ENCODE results near the gene USP4.

USP4 gene

DNA sequence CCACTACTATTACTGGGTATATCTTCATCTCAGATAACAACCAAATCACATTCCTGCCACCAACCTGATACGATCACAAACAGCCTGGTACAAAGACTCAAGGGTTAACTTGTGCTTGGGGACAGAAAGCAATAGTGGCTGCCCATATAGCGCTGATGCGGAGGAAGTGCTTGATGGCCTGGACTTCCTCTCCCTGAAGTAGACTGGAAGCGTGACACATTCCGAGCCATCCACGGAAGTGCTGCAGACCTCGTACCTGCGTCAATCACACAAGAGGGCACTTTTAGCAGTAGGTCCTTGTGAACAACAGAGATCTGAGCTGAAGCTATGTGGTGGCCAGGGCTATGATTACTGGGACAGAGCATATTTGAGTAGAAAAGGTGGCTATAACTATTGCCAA is 45.5 kb downstream of the USP4 start:
- DNase-seq, result no peak

DNA sequence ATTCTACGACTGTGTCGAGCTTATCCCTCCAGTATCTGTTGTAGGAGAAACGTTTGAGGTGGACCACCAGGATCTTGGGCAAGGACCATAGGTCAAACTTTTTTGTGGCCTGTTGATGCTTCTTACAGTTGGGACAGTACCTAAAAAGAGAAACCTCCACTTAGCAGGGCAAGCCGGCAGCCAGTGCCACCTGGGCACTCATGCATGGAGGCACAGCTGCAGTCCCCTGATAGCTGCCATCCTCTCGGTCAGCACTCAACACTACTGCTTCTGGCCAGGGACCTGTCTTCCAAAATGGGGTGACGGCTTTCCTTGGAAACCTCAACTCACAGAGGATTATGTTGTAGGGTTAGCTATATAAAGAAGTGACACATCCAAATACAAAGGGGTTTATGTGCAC is 55.9 kb downstream of the USP4 start:
- no peak for DNase-seq

DNA sequence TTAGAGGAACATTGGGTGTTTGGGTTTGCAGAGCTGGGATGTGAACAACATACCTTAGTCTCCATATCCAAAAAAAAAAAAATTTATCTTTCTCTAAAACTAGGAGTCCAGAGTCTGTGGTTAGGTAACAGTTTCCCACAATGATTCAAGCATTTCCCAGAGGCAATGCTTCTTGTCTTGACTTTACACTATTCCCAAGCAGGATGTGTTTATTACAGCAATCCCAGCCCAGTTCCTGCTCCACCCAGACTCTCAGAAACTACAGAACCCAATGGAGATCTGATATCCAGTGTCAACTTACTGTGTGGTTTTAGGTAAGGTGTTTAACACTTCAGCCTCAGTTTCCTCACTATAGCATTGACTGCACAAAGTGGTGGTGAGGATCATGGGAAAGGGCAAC is 60.5 kb downstream of the USP4 start:
- DNase-seq, result no peak

DNA sequence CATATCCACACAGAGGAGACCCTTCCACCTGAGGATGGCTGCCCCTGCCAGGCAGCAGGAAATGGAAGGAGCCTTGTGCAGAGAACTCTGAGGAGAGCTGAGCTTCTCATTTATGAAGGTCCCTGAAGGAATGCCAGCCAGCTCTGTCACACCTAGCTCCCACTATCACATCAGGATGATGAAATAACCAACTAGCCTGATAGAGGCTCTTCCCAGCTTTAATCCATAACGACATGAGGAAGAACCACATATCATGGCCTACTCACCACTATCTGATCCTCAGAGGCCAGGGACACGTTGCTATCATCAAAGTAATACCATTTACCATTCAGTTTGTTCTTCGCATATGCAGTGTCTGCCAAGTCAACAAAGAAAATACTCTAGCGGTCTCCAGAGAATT is 61.3 kb downstream of the USP4 start:
- no peak for DNase-seq

DNA sequence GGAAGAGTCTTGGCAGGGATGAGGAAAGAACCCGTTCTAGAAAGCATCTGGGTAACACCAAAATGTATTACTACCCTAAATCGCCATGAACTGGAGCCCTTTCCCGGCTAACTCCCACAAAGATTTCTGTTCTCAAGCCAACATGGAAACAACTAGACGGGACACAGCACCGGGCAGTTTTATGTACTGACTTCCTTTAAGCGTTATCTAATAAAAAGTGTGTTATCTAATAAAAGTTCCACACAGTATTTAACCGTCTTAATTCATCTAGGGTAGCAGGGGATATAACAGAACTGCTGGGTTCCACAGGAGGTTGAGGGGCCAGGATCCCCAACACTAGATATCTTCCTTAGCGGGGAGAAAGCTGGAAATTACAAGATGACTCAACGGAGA is 62.5 kb downstream of the USP4 start:
- DNase-seq, result no peak

DNA sequence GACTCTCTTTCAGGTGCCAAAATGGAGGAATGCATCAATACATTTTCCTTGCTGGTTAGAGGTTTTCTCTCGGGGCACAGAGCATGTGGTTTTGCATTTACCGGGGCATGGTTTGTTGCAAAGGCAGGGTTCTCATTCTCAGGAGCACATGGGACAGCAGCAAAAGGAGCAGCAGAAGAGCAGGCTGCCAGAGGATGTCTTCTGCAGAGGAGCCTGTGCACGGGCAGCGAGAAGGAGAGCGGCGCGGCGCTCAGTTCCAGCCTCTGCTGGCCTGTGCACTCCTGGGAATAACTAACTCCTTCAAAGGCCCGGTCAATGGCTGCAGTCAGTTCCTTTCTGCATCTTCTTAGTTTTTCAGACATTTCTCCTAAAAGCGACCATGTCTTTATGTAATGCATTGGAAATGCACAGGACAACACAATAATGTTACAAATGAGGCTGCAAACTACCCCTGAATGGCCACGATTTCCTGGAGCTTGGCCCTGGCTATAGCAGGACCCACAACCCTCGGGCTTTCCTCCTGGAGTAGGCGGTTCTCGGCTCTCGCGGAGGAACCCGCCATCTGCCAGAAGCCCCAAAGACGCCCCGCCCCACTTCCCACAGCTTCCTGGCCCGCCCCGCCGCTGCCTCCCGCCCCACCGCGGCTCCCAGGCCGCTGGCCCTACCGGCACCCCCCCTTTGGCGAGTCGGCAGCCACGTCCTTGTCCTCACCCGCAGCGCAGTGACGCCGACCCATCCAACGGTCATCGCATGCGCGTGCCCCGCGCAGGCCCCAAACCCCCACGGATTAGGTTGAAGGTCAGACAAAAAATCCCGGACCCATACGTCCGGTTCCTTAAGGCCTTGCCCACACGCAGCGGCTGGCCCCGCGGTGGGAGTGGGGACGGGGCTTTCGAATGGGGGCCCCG is 63.1 kb downstream of the USP4 start, which contains the start of gene C3orf62:
TSS of gene C3orf62 (minus strand) at position 758 of the 908 bp plus-strand sequence. CDS start at position 398, 360 bp downstream.
- peak; percentile 95 for DNase-seq

DNA sequence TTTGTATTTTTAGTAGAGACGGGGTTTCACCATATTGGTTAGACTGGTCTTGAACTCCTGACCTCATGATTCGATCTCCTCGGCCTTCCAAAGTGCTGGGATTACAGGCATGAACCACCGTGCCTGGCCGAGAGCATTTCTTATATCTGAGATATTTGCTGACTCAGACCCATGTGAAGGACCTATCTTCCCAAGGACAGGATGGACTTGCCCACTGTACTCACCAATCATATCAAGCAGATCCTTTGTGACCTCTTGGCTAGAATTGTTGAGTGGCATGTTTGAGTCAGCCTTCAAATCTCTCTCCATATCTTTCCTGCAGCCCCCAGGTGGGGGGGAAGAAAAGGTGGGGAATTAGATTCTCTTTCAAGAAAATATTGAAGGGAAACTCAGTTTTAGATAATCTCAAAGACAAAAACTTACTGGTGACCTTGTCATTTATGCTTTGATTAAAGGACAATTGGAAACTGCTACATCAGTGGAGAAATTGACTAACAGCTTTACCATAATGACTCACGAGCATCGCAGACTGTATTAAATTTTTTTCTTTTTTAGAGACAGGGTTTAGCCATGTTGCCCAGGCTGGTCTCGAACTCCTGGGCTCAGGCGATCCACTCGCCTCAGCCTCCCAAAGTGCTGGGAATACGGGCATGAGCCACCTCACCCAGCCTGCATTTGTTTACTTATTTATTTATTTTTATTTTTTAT is 65.9 kb downstream of the USP4 start:
- no peak for DNase-seq

DNA sequence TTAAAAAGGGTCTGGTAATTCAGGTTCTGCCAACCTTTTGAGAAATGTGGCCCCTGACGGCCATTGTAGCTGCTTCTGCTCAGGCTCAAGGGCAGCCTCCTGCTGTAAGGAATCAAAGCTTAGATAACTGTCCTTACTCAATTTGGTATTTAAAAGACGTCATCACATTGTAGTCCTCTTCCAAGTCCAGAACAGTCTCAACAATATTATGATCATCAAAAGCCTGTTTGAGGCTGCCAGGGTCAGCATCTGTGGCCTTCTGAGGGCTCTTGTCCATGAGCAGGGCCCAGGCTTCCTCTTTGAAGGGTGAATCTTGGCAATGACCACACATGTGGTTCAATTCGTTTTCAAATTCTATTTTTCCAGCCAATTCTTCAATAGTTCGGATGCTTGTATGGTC is 68.8 kb downstream of the USP4 start:
- no peak for DNase-seq

DNA sequence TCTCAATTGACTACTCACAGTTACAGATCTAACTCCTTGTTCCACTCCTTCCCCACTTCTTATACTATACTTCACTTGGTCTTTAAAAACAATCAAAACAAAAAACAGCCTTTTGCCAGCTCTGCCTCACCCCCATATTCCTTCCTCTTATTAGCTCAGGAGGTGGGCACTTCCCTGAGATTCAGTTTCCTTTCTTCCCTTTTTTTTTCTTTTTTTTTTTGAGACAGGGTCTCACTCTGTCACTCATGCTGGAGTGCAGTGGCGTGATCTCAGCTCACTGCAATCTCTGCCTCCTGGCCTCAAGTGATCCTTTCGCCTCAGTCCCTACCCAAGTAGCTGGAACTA is 69.7 kb downstream of the USP4 start:
- DNase-seq, result no peak

DNA sequence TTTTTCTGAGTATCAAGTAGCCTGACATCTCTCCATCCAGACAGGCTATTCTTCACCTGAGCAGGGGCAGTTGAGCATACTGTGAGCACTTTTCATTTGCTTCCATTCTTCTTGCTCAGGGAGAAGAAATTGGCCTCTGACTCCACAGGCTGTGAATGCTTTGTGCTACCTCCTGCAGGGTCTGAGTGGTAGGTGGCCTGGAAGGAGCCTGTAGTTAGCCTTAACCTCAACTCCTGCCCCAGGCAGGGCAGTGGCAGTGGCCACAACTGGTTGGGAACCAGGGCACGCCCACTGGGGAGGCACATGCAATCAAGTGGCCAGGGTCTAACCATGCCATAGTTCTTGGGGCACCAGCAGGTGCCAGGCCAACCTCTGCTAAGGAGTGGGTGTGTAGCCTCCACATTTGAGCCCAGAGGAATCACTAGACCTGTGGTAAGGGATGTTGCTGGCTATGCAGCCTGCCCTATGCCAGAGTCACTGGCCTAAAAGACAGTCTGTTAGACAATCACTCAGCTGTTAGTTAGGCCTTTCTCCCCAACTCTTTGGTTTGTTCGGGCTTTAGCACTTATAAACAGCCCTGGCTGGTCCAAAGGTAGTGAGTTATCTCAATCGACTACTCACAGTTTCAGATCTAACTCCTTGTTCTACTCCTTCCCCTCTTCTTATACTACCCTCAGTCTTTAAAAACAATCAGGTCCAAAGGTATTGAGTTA is 70.3 kb downstream of the USP4 start:
- no peak for DNase-seq

DNA sequence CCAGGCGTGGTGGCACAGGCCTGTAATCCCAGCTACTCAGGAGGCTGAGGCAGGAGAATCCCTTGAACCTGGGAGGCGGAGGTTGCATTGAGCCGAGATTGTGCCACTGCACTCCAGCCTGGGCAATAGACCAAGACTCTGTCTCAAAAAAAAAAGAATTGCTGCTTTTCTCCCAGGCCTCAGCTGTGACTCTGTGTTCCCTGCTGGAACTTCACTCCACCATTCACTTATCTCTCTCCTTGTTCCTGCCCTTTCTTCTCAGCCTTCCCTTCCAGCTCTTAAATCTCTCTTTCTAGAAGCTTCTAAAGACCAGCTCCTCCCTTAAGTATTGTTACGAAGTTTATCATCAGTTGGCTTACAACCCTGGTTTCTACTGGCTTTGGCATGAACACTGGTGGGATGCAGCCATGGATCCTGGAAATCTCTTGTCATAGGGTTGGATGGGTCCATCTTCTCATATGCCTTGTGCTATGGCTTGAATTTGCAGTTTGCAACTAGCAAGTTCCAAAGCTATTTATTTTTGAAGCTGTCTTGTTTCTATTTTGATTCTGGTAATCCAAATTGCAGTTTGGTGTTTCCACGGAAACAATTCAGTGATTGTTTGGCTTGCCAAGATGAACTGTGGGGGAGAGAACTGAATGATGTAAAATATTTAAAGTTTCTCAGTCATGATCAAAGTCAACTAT is 73.3 kb downstream of the USP4 start:
- DNase-seq, result no peak

DNA sequence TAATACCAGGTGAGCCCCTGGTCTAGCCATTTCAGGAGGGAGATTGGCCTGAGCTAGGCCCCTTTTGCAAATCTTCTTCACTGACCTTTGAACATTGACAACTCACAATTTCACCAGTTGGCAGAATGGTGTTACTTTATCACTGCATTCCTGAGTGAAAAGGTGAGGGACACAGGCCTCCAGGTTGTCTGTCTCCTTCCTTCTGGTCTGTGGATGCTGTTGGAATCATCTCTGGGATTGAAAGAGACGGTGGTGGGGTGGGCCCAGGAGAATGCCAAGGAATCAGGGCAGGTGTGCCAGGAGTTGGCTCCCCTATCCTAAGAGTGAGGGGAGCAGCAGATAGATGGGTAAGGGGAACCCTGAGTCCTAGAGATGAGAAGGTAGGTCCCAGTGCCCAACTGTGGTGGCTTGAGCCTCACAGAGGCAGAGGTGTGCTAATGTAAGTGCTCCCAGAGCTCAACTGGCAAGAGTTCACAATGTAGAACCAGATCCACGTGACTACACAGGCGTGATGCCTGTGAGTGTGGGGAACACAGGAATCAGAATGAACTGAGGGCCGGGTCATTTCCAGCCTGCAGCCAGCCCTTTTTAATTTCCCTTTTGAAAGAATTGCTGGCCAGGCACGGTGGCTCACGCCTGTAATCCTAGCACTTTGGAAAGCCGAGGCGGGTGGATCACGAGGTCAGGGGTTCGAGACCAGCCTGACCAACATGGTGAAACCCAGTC is 74.0 kb downstream of the USP4 start:
- no peak for DNase-seq

DNA sequence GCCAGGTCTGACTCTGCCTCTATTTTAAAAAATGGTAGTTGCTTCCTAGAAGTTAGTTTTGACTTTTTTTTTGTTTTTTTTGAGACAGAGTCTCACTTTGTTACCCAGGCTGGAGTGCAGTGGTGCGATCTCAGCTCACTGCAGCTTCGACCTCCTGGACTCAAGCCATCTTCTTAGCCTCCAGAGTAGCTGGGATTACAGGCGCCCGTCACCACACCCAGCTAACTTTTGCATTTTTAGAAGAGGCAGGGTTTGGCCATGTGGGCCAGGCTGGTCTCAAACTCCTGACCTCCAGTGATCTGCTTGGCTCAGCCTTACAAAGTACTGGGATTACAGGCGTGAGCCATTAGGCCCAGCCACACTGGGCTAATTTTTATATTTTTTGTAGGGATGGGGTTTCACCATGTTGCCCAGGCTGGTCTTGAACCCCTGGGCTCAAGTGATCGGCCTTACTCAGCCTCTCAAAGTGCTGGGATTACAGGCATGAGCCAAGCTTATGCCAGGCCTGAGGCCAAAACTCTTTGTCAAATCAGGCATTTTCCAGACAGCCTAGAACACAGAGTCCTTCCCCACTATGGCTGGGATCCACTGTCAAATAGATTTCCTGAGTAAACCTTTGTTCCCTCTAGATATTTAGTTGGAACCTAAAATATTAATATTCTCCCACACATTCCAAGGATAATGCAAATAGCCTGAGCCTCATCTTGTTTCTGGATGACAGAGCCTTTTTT is 76.5 kb downstream of the USP4 start:
- DNase-seq, result no peak

DNA sequence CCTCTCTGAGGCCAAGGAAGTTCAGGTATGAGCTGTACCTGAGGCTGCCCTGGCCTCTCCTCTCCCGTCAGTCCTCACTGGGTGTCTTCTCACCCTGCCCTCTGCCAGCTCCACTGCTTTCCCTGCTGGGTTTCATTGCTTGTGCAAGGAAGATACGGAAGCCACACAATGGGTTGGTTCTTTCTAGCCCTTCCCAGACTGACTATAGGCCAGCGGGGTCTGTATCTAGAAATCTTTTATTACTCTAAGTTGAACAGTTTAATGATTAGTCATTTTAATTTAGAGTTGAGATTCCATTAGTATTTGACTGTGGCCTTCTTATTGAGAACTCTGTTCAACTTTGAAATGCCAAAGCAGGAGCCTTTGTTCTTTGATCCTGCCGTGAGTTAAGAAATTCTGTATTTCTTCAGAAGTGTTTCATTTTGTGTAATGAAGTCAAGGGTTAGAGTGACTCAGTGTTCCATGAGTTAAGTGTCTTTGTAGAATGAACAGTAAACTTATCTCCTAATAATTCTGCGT is 79.0 kb downstream of the USP4 start:
- no peak for DNase-seq

DNA sequence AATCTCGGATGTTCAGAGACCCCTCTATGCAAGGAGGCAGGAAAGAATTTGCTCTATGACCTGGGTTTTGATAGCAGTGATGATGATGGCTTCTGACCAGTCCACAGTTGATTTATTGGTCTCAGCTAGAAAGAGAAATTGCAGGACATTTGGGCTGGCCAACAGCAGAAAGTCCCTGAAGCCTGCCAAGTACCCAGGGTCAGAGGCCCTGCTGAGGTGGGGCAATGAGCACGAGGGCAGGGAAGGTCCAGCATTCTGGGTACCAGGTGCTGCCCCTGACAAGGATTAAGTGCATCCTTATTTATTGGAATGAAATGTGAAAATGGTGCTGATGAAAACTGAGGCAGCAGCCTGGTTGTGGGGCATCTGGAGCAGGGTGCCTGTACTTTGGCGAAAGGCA is 82.7 kb downstream of the USP4 start:
- no peak for DNase-seq

DNA sequence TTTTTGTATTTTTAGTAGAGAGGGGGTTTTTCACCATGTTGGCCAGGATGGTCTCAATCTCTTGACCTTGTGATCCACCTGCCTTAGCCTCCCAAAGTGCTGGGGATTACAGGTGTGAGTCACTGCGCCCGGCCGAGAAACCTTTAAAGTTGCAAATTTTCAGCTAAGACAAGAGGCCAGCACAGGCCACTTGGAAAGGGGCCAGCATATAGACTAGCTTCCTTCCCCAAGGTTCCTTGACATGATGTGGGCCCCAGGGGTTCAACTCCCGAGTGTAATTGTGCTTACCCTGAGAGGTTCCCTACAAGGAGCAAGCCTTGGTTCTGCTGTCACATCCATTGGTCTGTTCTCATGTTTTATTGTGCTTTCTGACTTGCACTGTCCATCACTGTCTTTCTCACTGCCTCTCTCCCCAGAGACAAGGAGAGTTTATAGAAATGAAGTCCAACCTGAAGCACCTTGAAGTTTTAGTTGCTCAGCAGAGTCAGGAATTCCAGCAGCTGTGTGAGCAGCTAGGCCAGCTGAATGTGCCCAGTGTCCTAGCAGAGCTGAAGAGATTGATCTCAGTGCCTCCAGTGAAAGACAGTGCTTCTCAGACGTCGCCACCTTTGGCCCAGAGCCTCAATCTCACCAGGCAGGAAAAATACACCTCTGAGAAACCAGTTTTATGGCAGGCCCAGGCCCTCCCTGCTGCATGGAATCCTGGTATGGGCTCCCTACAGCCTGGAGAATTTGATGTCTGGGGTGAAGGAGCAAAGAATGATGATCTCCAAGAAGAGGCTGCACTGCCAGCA is 83.9 kb downstream of the USP4 start:
- DNase-seq, result no peak

DNA sequence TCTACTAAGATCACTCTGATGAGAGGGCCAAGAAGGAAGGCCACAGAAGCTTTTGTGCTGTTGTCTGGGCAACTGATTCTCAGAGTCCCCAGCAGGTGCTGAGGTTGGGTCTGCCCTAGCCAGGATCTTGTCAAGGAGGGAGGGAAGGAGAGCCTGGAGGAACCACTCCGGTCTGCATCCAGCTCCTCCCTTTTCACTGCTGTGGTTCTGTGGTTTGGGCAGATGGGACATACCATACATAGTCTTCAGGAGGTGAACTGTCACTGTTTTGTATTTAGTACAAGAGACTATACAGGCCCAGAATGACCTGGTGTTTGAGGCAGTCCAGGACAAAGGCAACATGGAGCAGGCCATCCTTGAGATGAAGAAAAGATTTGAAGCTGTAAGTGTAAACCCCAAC is 84.7 kb downstream of the USP4 start:
- DNase-seq, result no peak

DNA sequence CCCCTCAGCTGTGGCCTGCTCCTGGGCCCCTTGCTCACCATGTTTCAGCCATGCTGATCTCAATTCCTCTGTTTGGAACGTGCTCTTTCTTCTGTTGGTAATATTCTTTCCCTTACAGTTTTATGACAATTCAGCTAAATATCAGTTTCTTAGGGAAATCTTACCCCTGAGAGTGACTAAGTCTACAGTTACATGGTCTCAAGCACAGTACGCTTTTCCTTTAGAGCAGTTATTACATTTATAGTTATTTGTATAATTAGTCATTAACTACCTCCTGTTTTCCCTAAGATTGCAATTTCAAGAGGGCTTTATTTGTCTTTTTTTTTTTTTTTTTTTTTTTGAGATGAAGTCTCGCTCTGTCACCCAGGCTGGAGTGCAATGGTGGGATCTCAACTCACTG is 86.3 kb downstream of the USP4 start:
- no peak for DNase-seq

DNA sequence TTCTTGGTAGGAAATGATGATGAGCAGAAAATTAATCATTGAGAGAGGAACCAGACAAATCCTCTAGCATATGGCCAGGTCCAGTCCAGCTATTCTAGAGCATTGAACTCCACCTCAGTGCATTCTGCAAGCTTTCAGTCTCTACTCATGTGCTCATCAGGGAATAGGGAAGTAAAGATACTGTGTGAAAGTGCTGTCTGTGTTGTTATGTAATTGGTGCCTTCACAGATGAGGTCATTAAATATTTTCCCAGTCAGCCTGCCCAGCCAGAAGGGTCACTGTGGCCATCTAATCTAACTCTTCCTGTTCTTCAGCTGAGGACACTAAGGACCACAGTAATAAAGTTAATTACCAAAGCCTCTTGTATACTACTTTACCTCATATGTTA is 91.0 kb downstream of the USP4 start:
- DNase-seq, result no peak

DNA sequence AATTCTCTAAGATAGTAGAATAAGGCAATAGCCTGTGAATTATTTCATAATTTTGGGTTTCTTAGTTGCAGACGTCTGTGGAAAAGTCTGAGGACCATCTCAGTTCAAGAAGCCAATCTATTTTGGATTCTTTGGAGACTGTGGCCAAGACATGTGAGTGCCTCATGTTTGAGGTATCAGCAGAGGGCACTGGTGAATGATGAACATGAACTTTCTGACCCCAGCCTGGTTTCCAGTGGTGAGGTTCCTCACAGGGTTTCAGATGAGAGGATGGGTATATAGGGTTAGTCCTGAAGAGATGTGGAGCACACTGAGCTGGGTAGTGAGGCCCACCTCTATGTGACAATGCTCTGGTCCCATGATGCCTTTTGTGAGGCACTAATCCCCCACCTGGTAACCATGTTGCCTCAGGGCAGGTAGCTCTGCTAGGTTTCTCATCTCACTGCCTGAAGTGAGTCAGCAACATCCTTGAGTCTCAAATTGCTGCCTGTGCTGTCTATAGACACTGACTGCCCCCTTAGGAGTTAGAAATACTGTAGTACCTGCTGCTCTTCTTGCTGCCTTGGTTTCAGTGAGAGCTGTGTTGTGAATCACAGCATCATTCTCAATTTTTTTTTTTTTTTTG is 95.2 kb downstream of the USP4 start:
- no peak for DNase-seq

Data from right forelimb (tissue), 1 donor.